Neuronal stem cell (in vitro differentiated cells): ENCODE measurements around the gene TPM2. TPM values are rescaled to one million over a fixed set of nuclear protein-coding genes. Genes with fewer than 3 reads are reported as not detected.

Source experiments
- DNase-seq: peaks from one replicate; pipeline ENCODE4 v3.0.0-alpha.2; 2013; ENCODE audit warnings: low spot score
- H2AFZ ChIP-seq: one replicate; pipeline ENCODE4 v1.6.1; 2013; ENCODE audit warnings: mild to moderate bottlenecking, low read length, inconsistent platforms
- H2AK5ac ChIP-seq: 2 replicates; pipeline ENCODE4 v1.6.1; 2013; ENCODE audit warnings: low read depth, mild to moderate bottlenecking, inconsistent platforms, low read length, moderate library complexity, mixed read lengths
- H2BK120ac ChIP-seq: 2 replicates; pipeline ENCODE4 v1.6.1; 2013; ENCODE audit warnings: low read depth, mild to moderate bottlenecking, inconsistent platforms, low read length, moderate library complexity, mixed read lengths
- H2BK12ac ChIP-seq: one replicate; pipeline ENCODE4 v1.6.1; 2013; ENCODE audit warnings: low read length, inconsistent platforms
- H2BK15ac ChIP-seq: 2 replicates; pipeline ENCODE4 v1.6.1; 2013; ENCODE audit warnings: mild to moderate bottlenecking, low read length, inconsistent platforms, mixed read lengths
- H2BK5ac ChIP-seq: one replicate; pipeline ENCODE4 v1.6.1; 2013; ENCODE audit warnings: inconsistent platforms, mild to moderate bottlenecking, low read length, moderate library complexity
- H3K14ac ChIP-seq: one replicate; pipeline ENCODE4 v1.6.1; 2013; ENCODE audit warnings: low read length, inconsistent platforms
- H3K18ac ChIP-seq: 2 replicates; pipeline ENCODE4 v1.6.1; 2013; ENCODE audit warnings: low read length, inconsistent platforms
- H3K23ac ChIP-seq: 2 replicates; pipeline ENCODE4 v1.6.1; 2013; ENCODE audit warnings: low read depth, mild to moderate bottlenecking, mixed read lengths, low read length, inconsistent platforms; ENCODE audit not compliant: poor library complexity
- H3K27ac ChIP-seq: replicated peaks from 3 replicates; pipeline ENCODE4 v1.5.1; 2013; ENCODE audit warnings: low read length, inconsistent platforms
- H3K27me3 ChIP-seq, 3 experiments: 2 replicates each; pipeline ENCODE4 v1.6.1; 2013; ENCODE audit warnings: low read length in 3 of 3, mild to moderate bottlenecking in 2 of 3, inconsistent platforms in 1 of 3, low read depth in 1 of 3, mixed read lengths in 1 of 3, moderate library complexity in 1 of 3; ENCODE audit not compliant: control insufficient read depth in 3 of 3, insufficient read depth in 3 of 3
- H3K36me3 ChIP-seq, 2 donors: replicated peaks in 1 of 2; 2 replicates each; pipeline ENCODE4 v1.6.1; 2013; ENCODE audit warnings: low read length in 2 of 2; ENCODE audit not compliant: control insufficient read depth in 2 of 2, insufficient read depth in 2 of 2
- H3K4ac ChIP-seq: 2 replicates; pipeline ENCODE4 v1.6.1; 2013; ENCODE audit warnings: inconsistent platforms, mild to moderate bottlenecking, low read length, moderate library complexity
- H3K4me1 ChIP-seq, 2 donors: 1 replicate in 1 of 2; 2 replicates in 1 of 2; pipeline ENCODE4 v1.6.1; 2013; ENCODE audit warnings: low read length in 2 of 2, low read depth in 1 of 2; ENCODE audit not compliant: control insufficient read depth in 2 of 2, insufficient read depth in 1 of 2
- H3K4me2 ChIP-seq: one replicate; pipeline ENCODE4 v1.6.1; 2013; ENCODE audit warnings: mild to moderate bottlenecking, low read length, inconsistent platforms; ENCODE audit not compliant: insufficient read depth, poor library complexity, severe bottlenecking
- H3K4me3 ChIP-seq, 2 donors: 2 replicates each; pipeline ENCODE4 v1.5.1; 2013; ENCODE audit warnings: low read length in 2 of 2, mild to moderate bottlenecking in 2 of 2, inconsistent platforms in 1 of 2, moderate library complexity in 1 of 2
- H3K79me1 ChIP-seq: one replicate; pipeline ENCODE4 v1.6.1; 2013; ENCODE audit warnings: low read depth, mild to moderate bottlenecking, inconsistent platforms, low read length, moderate library complexity
- H3K9ac ChIP-seq: one replicate; pipeline ENCODE4 v1.6.1; 2013; ENCODE audit warnings: mild to moderate bottlenecking, low read depth, low read length, inconsistent platforms; ENCODE audit not compliant: poor library complexity
- H3K9me3 ChIP-seq, 2 donors: replicated peaks in 1 of 2; 2 replicates each; pipeline versions ENCODE3 to v1.6.1; 2013; ENCODE audit warnings: low read length in 2 of 2, mild to moderate bottlenecking in 2 of 2, inconsistent platforms in 1 of 2, low read depth in 1 of 2, mixed read lengths in 1 of 2, moderate library complexity in 1 of 2; ENCODE audit not compliant: control insufficient read depth in 2 of 2, insufficient read depth in 1 of 2
- H4K8ac ChIP-seq: one replicate; pipeline ENCODE4 v1.6.1; 2013; ENCODE audit warnings: low read depth, mild to moderate bottlenecking, inconsistent platforms, low read length, moderate library complexity
- H4K91ac ChIP-seq: one replicate; pipeline ENCODE4 v1.6.1; 2013; ENCODE audit warnings: low read length, low read depth, mild to moderate bottlenecking, inconsistent platforms; ENCODE audit not compliant: poor library complexity
- WGBS, 2 donors: extraction: QIAGEN DNeasy Blood & Tissue Kit; methylation state at CpG; one replicate each; pipeline ENCODE4 v1.1.7; 2013; ENCODE audit warnings: missing lambda C conversion rate in 2 of 2, mixed read lengths in 1 of 2; ENCODE audit not compliant: insufficient read length in 2 of 2, insufficient replicate concordance in 1 of 2; ENCODE audit errors: extremely low coverage in 2 of 2; 5-methylcytosine and 5-hydroxymethylcytosine counted together
- polyA plus RNA-seq, 2 experiments: library from polyadenylated mRNA; stranded (reverse); fragments of 200-250 nt; gene quantifications; one replicate each; pipeline ENCODE4 v1.2.3, GENCODE V29; 2013

Gene TPM2
- 345 TPM for polyA plus RNA-seq (2013, experiment 1 of 2)
- polyA plus RNA-seq (2013, experiment 2 of 2), result 336 TPM

GRCh38 chr9:35689542-35690293, at the start of gene TPM2:
Gene TPM2, minus strand, starts transcription at chr9:35689925. Its CDS starts 108 bp downstream, at chr9:35689817.
- peak within 1 kb of the TSS; percentile 98 for H3K9ac ChIP-seq
- peak within 1 kb of the TSS; percentile 99 for H3K14ac ChIP-seq
- H4K91ac ChIP-seq, result peak within 1 kb of the TSS; percentile 43
- peak within 1 kb of the TSS; percentile 96 for H2BK120ac ChIP-seq
- peak within 1 kb of the TSS; percentile 51 to 86 for H3K4me3 ChIP-seq
- H3K4me1 ChIP-seq, result peaks cover 12 to 21% of the 10 kb centered on the region in 2 donors
- H3K27me3 ChIP-seq, result no peaks in the 10 kb centered on the region
- H3K9me3 ChIP-seq, result no peaks in the 10 kb centered on the region
- peak within 1 kb of the TSS; percentile 76 for H2AK5ac ChIP-seq
- peaks cover 6% of the 10 kb centered on the region for H3K79me1 ChIP-seq
- H2BK15ac ChIP-seq, result peak within 1 kb of the TSS; percentile 89
- peak within 1 kb of the TSS; percentile 88 for H3K4me2 ChIP-seq
- H3K23ac ChIP-seq, result peak within 1 kb of the TSS; percentile 99
- H3K36me3 ChIP-seq, result peaks cover 7 to 11% of the 10 kb centered on the region in 2 donors
- H3K4ac ChIP-seq, result peak within 1 kb of the TSS; percentile 100
- H3K27ac ChIP-seq, result peak within 1 kb of the TSS; percentile 65
- WGBS, 2 donors, result no CpG with 5 or more reads among the region's 61 CpGs
- H2BK5ac ChIP-seq, result peak within 1 kb of the TSS; percentile 91
- peak within 1 kb of the TSS; percentile 77 for H4K8ac ChIP-seq
- H3K18ac ChIP-seq, result peak within 1 kb of the TSS; percentile 99
- peak within 1 kb of the TSS; percentile 99 for H2AFZ ChIP-seq
- peak; percentile 58 for DNase-seq
- H2BK12ac ChIP-seq, result peak within 1 kb of the TSS; percentile 79

GRCh38 chr9:35738924-35739323, 49.2 kb upstream of the TPM2 start:
- Histone ChIP-seq H2BK12ac (no peak overlapping the region), H3K79me1 (no peaks in the 10 kb centered on the region), H2BK120ac (no peak overlapping the region), H3K4me2 (no peak overlapping the region), H3K4ac (no peak overlapping the region), H4K91ac (no peak overlapping the region), H3K14ac (no peak overlapping the region), H2AK5ac (no peak overlapping the region), H3K23ac (no peak overlapping the region), H2BK5ac (no peak overlapping the region), H3K4me1 (peaks cover 2 to 4% of the 10 kb centered on the region in 2 donors), H3K9me3 (no peaks in the 10 kb centered on the region), H3K36me3 (peaks cover 77 to 98% of the 10 kb centered on the region in 2 donors), H3K9ac (no peak overlapping the region), H4K8ac (no peak overlapping the region), H3K4me3 (no peak overlapping the region), H2AFZ (no peak overlapping the region), H3K27me3 (no peaks in the 10 kb centered on the region), H3K18ac (no peak overlapping the region), H3K27ac (no peak overlapping the region), H2BK15ac (no peak overlapping the region)
- DNase-seq, result no peak
- WGBS, 2 donors, result no CpG with 5 or more reads among the region's 7 CpGs

GRCh38 chr9:35738186-35738585, 48.5 kb upstream of the TPM2 start:
- H3K9me3 ChIP-seq, result no peaks in the 10 kb centered on the region
- WGBS, 2 donors, result no CpG with 5 or more reads among the region's 4 CpGs
- no peak overlapping the region for H2BK120ac ChIP-seq
- H3K36me3 ChIP-seq, result peaks cover 72 to 97% of the 10 kb centered on the region in 2 donors
- H2BK15ac ChIP-seq, result no peak overlapping the region
- H3K79me1 ChIP-seq, result no peaks in the 10 kb centered on the region
- peaks cover 5 to 9% of the 10 kb centered on the region in 2 donors for H3K4me1 ChIP-seq
- H3K9ac ChIP-seq, result no peak overlapping the region
- H2BK12ac ChIP-seq, result no peak overlapping the region
- H3K18ac ChIP-seq, result no peak overlapping the region
- no peak overlapping the region for H3K14ac ChIP-seq
- DNase-seq, result no peak
- no peak overlapping the region for H2AK5ac ChIP-seq
- no peak overlapping the region for H3K4ac ChIP-seq
- no peak overlapping the region for H4K91ac ChIP-seq
- no peak overlapping the region for H3K27ac ChIP-seq
- H3K27me3 ChIP-seq, result no peaks in the 10 kb centered on the region
- H4K8ac ChIP-seq, result no peak overlapping the region
- no peak overlapping the region for H2BK5ac ChIP-seq
- no peak overlapping the region for H3K23ac ChIP-seq
- no peak overlapping the region for H3K4me2 ChIP-seq
- H2AFZ ChIP-seq, result no peak overlapping the region
- no peak overlapping the region for H3K4me3 ChIP-seq

- Histone ChIP-seq H3K4me1 (peaks cover 8 to 9% of the 10 kb centered on the region in 2 donors), H4K91ac (no peak overlapping the region), H3K27ac (no peak overlapping the region), H3K9ac (no peak overlapping the region), H3K18ac (no peak overlapping the region), H4K8ac (no peak overlapping the region), H3K14ac (no peak overlapping the region), H3K27me3 (no peaks in the 10 kb centered on the region), H3K4me2 (no peak overlapping the region), H2BK5ac (no peak overlapping the region), H3K23ac (no peak overlapping the region), H2AFZ (no peak overlapping the region), H3K4me3 (no peak overlapping the region), H3K79me1 (no peaks in the 10 kb centered on the region), H2AK5ac (no peak overlapping the region), H3K4ac (no peak overlapping the region), H2BK120ac (no peak overlapping the region), H2BK15ac (no peak overlapping the region), H3K9me3 (no peaks in the 10 kb centered on the region), H2BK12ac (no peak overlapping the region), H3K36me3 (peaks cover 68 to 86% of the 10 kb centered on the region in 2 donors)
- no CpG with 5 or more reads among the region's 7 CpGs for WGBS, 2 donors
- no peak for DNase-seq
These were observed 47.4 kb upstream of the TPM2 start for GRCh38 chr9:35737143-35737542.
